Caco-2 (cell line): ENCODE results near the gene MYO5B. TPM values are rescaled to one million over a fixed set of nuclear protein-coding genes. Genes with fewer than 3 reads are reported as not detected.
A peak's percentile ranks its signal among the peaks of the same experiment; 100 is the strongest.

ENCODE experiments used
- BruUV-seq: library from RNA; stranded (reverse); fragments of 400-500 nt; replicated peaks from 2 replicates; lab custom pipeline; 2021; lab: Mats Ljungman, UMichigan
- CTCF ChIA-PET: fragments of 300-600 bp; sonication (Branson Sonifier 250); formaldehyde crosslinking; loops from one replicate; lab custom pipeline; 2022; ENCODE audit warnings: antibody characterized with exemption; lab: Charles Lee
- POLR2A ChIA-PET: fragments of 300-600 bp; sonication (Branson Sonifier 250); formaldehyde crosslinking; loops from one replicate; lab custom pipeline; 2022; ENCODE audit warnings: antibody characterized with exemption; lab: Charles Lee
- DNase-seq, 2 experiments: peaks; one replicate each; pipeline versions ENCODE4 v3.0.0 to v3.0.0-alpha.2; 2020 to 2022
- H3K27me3 ChIP-seq: replicated peaks from 2 replicates; pipeline ENCODE4 v1.6.0; 2011; ENCODE audit warnings: low read length; ENCODE audit not compliant: control insufficient read depth, insufficient read depth
- H3K36me3 ChIP-seq: 2 replicates; pipeline ENCODE4 v1.5.1; 2011; ENCODE audit warnings: low read length; ENCODE audit not compliant: control insufficient read depth, insufficient read depth
- H3K4me1 ChIP-seq: fragments of 250-450 bp; sonication (Bioruptor Pico); 2 replicates; pipeline ENCODE4 v1.5.1; 2020; ENCODE audit warnings: mild to moderate bottlenecking
- H3K4me3 ChIP-seq: 2 replicates; pipeline ENCODE4 v1.5.1; 2011; ENCODE audit warnings: low read depth, mild to moderate bottlenecking, control low read depth, low read length
- H3K9me3 ChIP-seq: fragments of 250-450 bp; sonication (Bioruptor Pico); 2 replicates; pipeline ENCODE4 v1.5.1; 2020; ENCODE audit warnings: mild to moderate bottlenecking, moderate library complexity
- H3K27ac Mint-ChIP-seq: one replicate; pipeline ENCODE4 v1.8.0; 2022; ENCODE audit warnings: mixed read lengths; ENCODE audit not compliant: unreplicated experiment
- H3K27me3 Mint-ChIP-seq: one replicate; pipeline ENCODE4 v1.8.0; 2022; ENCODE audit warnings: mixed read lengths; ENCODE audit not compliant: insufficient read depth, unreplicated experiment
- H3K36me3 Mint-ChIP-seq: one replicate; pipeline ENCODE4 v1.8.0; 2022; ENCODE audit warnings: mild to moderate bottlenecking, mixed read lengths; ENCODE audit not compliant: insufficient read depth, unreplicated experiment
- H3K4me1 Mint-ChIP-seq: one replicate; pipeline ENCODE4 v1.8.0; 2022; ENCODE audit warnings: low read depth, mixed read lengths; ENCODE audit not compliant: unreplicated experiment
- H3K4me3 Mint-ChIP-seq: one replicate; pipeline ENCODE4 v1.8.0; 2022; ENCODE audit warnings: mild to moderate bottlenecking, moderate library complexity, mixed read lengths; ENCODE audit not compliant: unreplicated experiment
- H3K9me3 Mint-ChIP-seq: one replicate; pipeline ENCODE4 v1.8.0; 2022; ENCODE audit warnings: mixed read lengths; ENCODE audit not compliant: unreplicated experiment
- CTCF ChIP-seq, 2 experiments: fragments of 200-600 bp in 1 of 2; IDR thresholded peaks; 1 replicate in 1 of 2; 2 replicates in 1 of 2; pipeline versions ENCODE4 v1.5.1 to v1.8.0; 2011 to 2022; ENCODE audit warnings: antibody characterized with exemption in 1 of 2, control low read depth in 1 of 2, inconsistent platforms in 1 of 2, low read depth in 1 of 2, low read length in 1 of 2, mild to moderate bottlenecking in 1 of 2, moderate library complexity in 1 of 2; ENCODE audit not compliant: insufficient read depth in 1 of 2, severe bottlenecking in 1 of 2, unreplicated experiment in 1 of 2
- intact Hi-C: fragments of 100-400 bp; cut with micrococcal nuclease; formaldehyde crosslinking; loops from one replicate; pipeline ENCODE4 v1.10.0; 2022; ENCODE audit not compliant: unreplicated experiment
- total RNA-seq: library from RNA; stranded (reverse); gene quantifications from 2 replicates; pipeline ENCODE4 v1.2.3, GENCODE V29; 2022

MYO5B gene
- total RNA-seq, 1 experiment from 2014 or later, result 28.3 TPM

- peaks cover 6% of the 10 kb centered on the region for H3K36me3 Mint-ChIP-seq
- ChIA-PET CTCF (interaction anchor here (0.6 to 1.4 kb wide), 12 partner anchors 10 to 394 kb away, joined by 3 to 12 read pairs (median 4); partner anchors contain the start of gene C18orf32), POLR2A (no interaction called here)
- BruUV-seq, result no TSS peak
- H3K9me3 Mint-ChIP-seq, result no peaks in the 10 kb centered on the region
- intact Hi-C loops, result loop anchor here (2.0 to 5.0 kb wide), 3 partner anchors 47 to 298 kb away; partner anchors contain the start of gene ACAA2
- H3K27me3 ChIP-seq, result no peaks in the 10 kb centered on the region
- H3K4me1 ChIP-seq, result peaks cover 7% of the 10 kb centered on the region
- H3K4me3 Mint-ChIP-seq, result no peak overlapping the region
- no peaks in the 10 kb centered on the region for H3K9me3 ChIP-seq
- TF ChIP-seq CTCF (IDR thresholded peaks at IDR 0.05; ENCODE audit: insufficient read depth in 1 of 2, low read depth in 1 of 2, low read length in 1 of 2, severe bottlenecking in 1 of 2, unreplicated experiment in 1 of 2), result no peak
- H3K36me3 ChIP-seq, result no peaks in the 10 kb centered on the region
- DNase-seq, result no peak
- H3K27me3 Mint-ChIP-seq, result no peaks in the 10 kb centered on the region
- H3K27ac Mint-ChIP-seq, result peak overlapping the region; percentile 79
- peaks cover 5% of the 10 kb centered on the region for H3K4me1 Mint-ChIP-seq
- no peak overlapping the region for H3K4me3 ChIP-seq
Measured at GRCh38 chr18:49859021-49859359, 336.0 kb downstream of the MYO5B start.

- H3K27ac Mint-ChIP-seq, result peak overlapping the region; percentile 79
- Histone ChIP-seq H3K9me3 (no peaks in the 10 kb centered on the region), H3K4me1 (peaks cover 7% of the 10 kb centered on the region), H3K27me3 (no peaks in the 10 kb centered on the region), H3K4me3 (no peak overlapping the region), H3K36me3 (no peaks in the 10 kb centered on the region)
- peak; percentile 62 to 64 for TF ChIP-seq CTCF (IDR thresholded peaks at IDR 0.05; ENCODE audit: insufficient read depth in 1 of 2, low read depth in 1 of 2, low read length in 1 of 2, severe bottlenecking in 1 of 2, unreplicated experiment in 1 of 2)
- H3K4me1 Mint-ChIP-seq, result peaks cover 5% of the 10 kb centered on the region
- H3K27me3 Mint-ChIP-seq, result no peaks in the 10 kb centered on the region
- H3K36me3 Mint-ChIP-seq, result peaks cover 6% of the 10 kb centered on the region
- ChIA-PET CTCF (interaction anchor here (0.6 to 1.4 kb wide), 12 partner anchors 9 to 394 kb away, joined by 3 to 12 read pairs (median 4); partner anchors contain the start of gene C18orf32), POLR2A (interaction anchor here (0.6 kb wide), 1 partner anchor 45 kb away, joined by 3 read pairs; no protein-coding TSS in a partner anchor)
- peak; percentile 55 to 73 for DNase-seq
- no peak overlapping the region for H3K4me3 Mint-ChIP-seq
- BruUV-seq, result no TSS peak
- intact Hi-C loops, result loop anchor here (1.0 to 5.0 kb wide), 5 partner anchors 23 to 348 kb away; partner anchors contain the start of gene ACAA2
- H3K9me3 Mint-ChIP-seq, result no peaks in the 10 kb centered on the region
Measured at GRCh38 chr18:49858309-49859020, 336.5 kb downstream of the MYO5B start.

GRCh38 chr18:49857708-49858107, 337.2 kb downstream of the MYO5B start:
- no peaks in the 10 kb centered on the region for H3K27me3 ChIP-seq
- Mint-ChIP-seq H3K36me3 (peaks cover 7% of the 10 kb centered on the region), H3K27ac (peak overlapping the region; percentile 79), H3K27me3 (no peaks in the 10 kb centered on the region), H3K9me3 (no peaks in the 10 kb centered on the region), H3K4me3 (no peak overlapping the region), H3K4me1 (peaks cover 5% of the 10 kb centered on the region)
- H3K4me1 ChIP-seq, result peaks cover 7% of the 10 kb centered on the region
- no peaks in the 10 kb centered on the region for H3K36me3 ChIP-seq
- no peak for TF ChIP-seq CTCF (IDR thresholded peaks at IDR 0.05; ENCODE audit: insufficient read depth in 1 of 2, low read depth in 1 of 2, low read length in 1 of 2, severe bottlenecking in 1 of 2, unreplicated experiment in 1 of 2)
- no peaks in the 10 kb centered on the region for H3K9me3 ChIP-seq
- CTCF ChIA-PET, result interaction anchor here (1.4 kb wide), 1 partner anchor 46 kb away, joined by 8 read pairs; no protein-coding TSS in a partner anchor
- H3K4me3 ChIP-seq, result no peak overlapping the region
- POLR2A ChIA-PET, result no interaction called here
- BruUV-seq, result no TSS peak
- no peak for DNase-seq
- intact Hi-C loops, result loop anchor here (1.0 to 5.0 kb wide), 5 partner anchors 22 to 347 kb away; partner anchors contain the start of gene ACAA2
